Measurements from ENCODE around the gene ABCD3. TPM values are rescaled to one million over a fixed set of nuclear protein-coding genes. Genes with fewer than 3 reads are reported as not detected.

ABCD3 gene
- total RNA-seq, 1 experiment from 2014 or later, result 48.8 TPM

DNA sequence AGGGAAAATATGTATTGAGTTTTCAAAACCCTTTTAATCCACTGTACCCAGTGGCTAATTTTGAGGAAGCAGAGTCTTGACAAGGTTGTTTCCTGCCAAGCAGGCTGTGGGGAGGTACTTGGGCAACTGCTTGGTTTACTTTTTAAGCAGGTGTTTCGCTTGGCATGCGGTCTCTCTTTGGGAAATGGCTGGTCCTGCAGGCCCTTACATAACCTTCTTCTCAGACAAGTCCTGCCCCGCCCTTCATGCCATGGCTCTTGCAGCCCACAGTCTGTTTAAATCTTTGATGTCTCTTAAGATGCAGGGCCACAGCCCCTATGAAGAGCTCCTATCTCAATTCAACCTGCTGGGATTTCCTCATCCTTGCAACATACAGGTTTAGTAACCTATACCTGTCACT lies 36.0 kb upstream of the ABCD3 start:
- H3K9ac ChIP-seq (ENCODE audit: low read length), result no peak overlapping the region
- no peak overlapping the region for H3K4me3 ChIP-seq (replicated peaks in 1 of 2; ENCODE audit: low read depth in 1 of 2, low read length in 2 of 2)
- RAD21 ChIA-PET (ENCODE audit: low non-redundant PET in 1 of 2, low total read pairs in 2 of 2, uncharacterized antibody in 2 of 2, unreplicated experiment in 2 of 2), result no interaction called here
- POLR2A ChIA-PET, result no interaction called here
- no peak for ATAC-seq
- no peak overlapping the region for H3K27ac ChIP-seq (ENCODE audit: low read depth, low read length)
- TF ChIP-seq CEBPB (IDR thresholded peaks at IDR 0.05; ENCODE audit: low read depth) (no peak), EZH2 (IDR thresholded peaks at IDR 0.05) (no peak), ELF1 (IDR thresholded peaks at IDR 0.05; ENCODE audit: borderline replicate concordance, low read depth) (no peak), YY1 (IDR thresholded peaks at IDR 0.05; ENCODE audit: extremely low read depth, insufficient replicate concordance, low read depth, low read length) (no peak), POLR2AphosphoS5 (IDR thresholded peaks at IDR 0.05; ENCODE audit: low read depth, low read length) (no peak), FOSL1 (IDR thresholded peaks at IDR 0.05; ENCODE audit: low read depth) (no peak), JUND (IDR thresholded peaks at IDR 0.05) (no peak), POLR2A (IDR thresholded peaks at IDR 0.05; ENCODE audit: borderline replicate concordance, extremely low read depth, insufficient read depth, insufficient read length) (no peak), ZNF274 (IDR thresholded peaks at IDR 0.05; ENCODE audit: low read depth, low read length) (no peak), ZFX (IDR thresholded peaks at IDR 0.05) (no peak), EGR1 (IDR thresholded peaks at IDR 0.05; ENCODE audit: low read depth) (no peak), TCF7L2 (IDR thresholded peaks at IDR 0.05; ENCODE audit: borderline replicate concordance, extremely low read depth, insufficient read depth, insufficient read length) (no peak), SIN3A (IDR thresholded peaks at IDR 0.05; ENCODE audit: low read depth) (no peak), CBX3 (IDR thresholded peaks at IDR 0.05; ENCODE audit: low read depth) (no peak)
- TF ChIP-seq, protein P1, sequence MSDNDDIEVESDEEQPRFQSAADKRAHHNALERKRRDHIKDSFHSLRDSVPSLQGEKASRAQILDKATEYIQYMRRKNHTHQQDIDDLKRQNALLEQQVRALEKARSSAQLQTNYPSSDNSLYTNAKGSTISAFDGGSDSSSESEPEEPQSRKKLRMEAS (IDR thresholded peaks at IDR 0.05), result no peak
- TF ChIP-seq, protein P2, sequence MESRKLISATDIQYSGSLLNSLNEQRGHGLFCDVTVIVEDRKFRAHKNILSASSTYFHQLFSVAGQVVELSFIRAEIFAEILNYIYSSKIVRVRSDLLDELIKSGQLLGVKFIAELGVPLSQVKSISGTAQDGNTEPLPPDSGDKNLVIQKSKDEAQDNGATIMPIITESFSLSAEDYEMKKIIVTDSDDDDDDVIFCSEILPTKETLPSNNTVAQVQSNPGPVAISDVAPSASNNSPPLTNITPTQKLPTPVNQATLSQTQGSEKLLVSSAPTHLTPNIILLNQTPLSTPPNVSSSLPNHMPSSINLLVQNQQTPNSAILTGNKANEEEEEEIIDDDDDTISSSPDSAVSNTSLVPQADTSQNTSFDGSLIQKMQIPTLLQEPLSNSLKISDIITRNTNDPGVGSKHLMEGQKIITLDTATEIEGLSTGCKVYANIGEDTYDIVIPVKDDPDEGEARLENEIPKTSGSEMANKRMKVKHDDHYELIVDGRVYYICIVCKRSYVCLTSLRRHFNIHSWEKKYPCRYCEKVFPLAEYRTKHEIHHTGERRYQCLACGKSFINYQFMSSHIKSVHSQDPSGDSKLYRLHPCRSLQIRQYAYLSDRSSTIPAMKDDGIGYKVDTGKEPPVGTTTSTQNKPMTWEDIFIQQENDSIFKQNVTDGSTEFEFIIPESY (IDR thresholded peaks at IDR 0.05; ENCODE audit: extremely low read depth, insufficient replicate concordance, low read length), result no peak
- TF ChIP-seq, protein P3, sequence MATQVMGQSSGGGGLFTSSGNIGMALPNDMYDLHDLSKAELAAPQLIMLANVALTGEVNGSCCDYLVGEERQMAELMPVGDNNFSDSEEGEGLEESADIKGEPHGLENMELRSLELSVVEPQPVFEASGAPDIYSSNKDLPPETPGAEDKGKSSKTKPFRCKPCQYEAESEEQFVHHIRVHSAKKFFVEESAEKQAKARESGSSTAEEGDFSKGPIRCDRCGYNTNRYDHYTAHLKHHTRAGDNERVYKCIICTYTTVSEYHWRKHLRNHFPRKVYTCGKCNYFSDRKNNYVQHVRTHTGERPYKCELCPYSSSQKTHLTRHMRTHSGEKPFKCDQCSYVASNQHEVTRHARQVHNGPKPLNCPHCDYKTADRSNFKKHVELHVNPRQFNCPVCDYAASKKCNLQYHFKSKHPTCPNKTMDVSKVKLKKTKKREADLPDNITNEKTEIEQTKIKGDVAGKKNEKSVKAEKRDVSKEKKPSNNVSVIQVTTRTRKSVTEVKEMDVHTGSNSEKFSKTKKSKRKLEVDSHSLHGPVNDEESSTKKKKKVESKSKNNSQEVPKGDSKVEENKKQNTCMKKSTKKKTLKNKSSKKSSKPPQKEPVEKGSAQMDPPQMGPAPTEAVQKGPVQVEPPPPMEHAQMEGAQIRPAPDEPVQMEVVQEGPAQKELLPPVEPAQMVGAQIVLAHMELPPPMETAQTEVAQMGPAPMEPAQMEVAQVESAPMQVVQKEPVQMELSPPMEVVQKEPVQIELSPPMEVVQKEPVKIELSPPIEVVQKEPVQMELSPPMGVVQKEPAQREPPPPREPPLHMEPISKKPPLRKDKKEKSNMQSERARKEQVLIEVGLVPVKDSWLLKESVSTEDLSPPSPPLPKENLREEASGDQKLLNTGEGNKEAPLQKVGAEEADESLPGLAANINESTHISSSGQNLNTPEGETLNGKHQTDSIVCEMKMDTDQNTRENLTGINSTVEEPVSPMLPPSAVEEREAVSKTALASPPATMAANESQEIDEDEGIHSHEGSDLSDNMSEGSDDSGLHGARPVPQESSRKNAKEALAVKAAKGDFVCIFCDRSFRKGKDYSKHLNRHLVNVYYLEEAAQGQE (IDR thresholded peaks at IDR 0.05; ENCODE audit: low read depth), result no peak
- peaks cover 0 to 4% of the 10 kb centered on the region in 2 experiments; a peak in 1 of 4 replicates for H3K4me1 ChIP-seq (ENCODE audit: control insufficient read depth in 1 of 2, insufficient read depth in 2 of 2, low read length in 2 of 2)
- H2AFZ ChIP-seq (ENCODE audit: low read depth, low read length, poor library complexity, severe bottlenecking), result no peak overlapping the region
- H4K20me1 ChIP-seq (ENCODE audit: insufficient read depth), result no peaks in the 10 kb centered on the region
- BruUV-seq (replicated peaks), result no TSS peak
- H3K79me2 ChIP-seq (ENCODE audit: insufficient read depth, low read length), result no peaks in the 10 kb centered on the region
- H3K9me2 ChIP-seq (ENCODE audit: insufficient read depth), result no peaks in the 10 kb centered on the region
- CTCF ChIA-PET, result no interaction called here
- no peaks in the 10 kb centered on the region for H3K9me3 ChIP-seq (ENCODE audit: control insufficient read depth in 1 of 2, insufficient read depth in 1 of 2, low read depth in 1 of 2, low read length in 2 of 2)
- H3K4me2 ChIP-seq (ENCODE audit: low read length), result no peak overlapping the region
- no peaks in the 10 kb centered on the region for H3K36me3 ChIP-seq (ENCODE audit: control insufficient read depth in 1 of 2, insufficient read depth in 2 of 2, low read length in 2 of 2)
- H3K27me3 ChIP-seq (ENCODE audit: insufficient read depth, low read length), result no peaks in the 10 kb centered on the region
- no peak for DNase-seq (ENCODE audit: low read depth, low spot score)
- intact Hi-C loops (cut with micrococcal nuclease), result no loop called here
